Effector memory CD4-positive, alpha-beta T cell (primary cell): Measurements from ENCODE around the gene STK32C.
A peak's percentile ranks its signal among the peaks of the same experiment; 100 is the strongest.

Experiments used
- DNase-seq, 3 donors: peaks; one replicate each; pipeline ENCODE4 v3.0.0-alpha.2; 2020
- H3K27ac ChIP-seq: 2 replicates; pipeline ENCODE4 v1.7.0; 2013; ENCODE audit warnings: mild to moderate bottlenecking, low read length, moderate library complexity; ENCODE audit not compliant: insufficient read depth, poor library complexity, severe bottlenecking
- H3K27me3 ChIP-seq: replicated peaks from 2 replicates; pipeline ENCODE4 v1.7.0; 2013; ENCODE audit warnings: mild to moderate bottlenecking, low read length; ENCODE audit not compliant: insufficient read depth, control insufficient read depth, poor library complexity, severe bottlenecking
- H3K36me3 ChIP-seq: 2 replicates; pipeline ENCODE4 v1.7.0; 2013; ENCODE audit warnings: mild to moderate bottlenecking, low read length, moderate library complexity; ENCODE audit not compliant: control insufficient read depth, insufficient read depth
- H3K4me1 ChIP-seq: 2 replicates; pipeline ENCODE4 v1.7.0; 2013; ENCODE audit warnings: low read length, mild to moderate bottlenecking; ENCODE audit not compliant: control insufficient read depth, insufficient read depth, poor library complexity, severe bottlenecking
- H3K4me3 ChIP-seq: 2 replicates; pipeline ENCODE4 v1.7.0; 2013; ENCODE audit warnings: low read length, low read depth, mild to moderate bottlenecking; ENCODE audit not compliant: insufficient read depth, poor library complexity, severe bottlenecking
- H3K9me3 ChIP-seq: 2 replicates; pipeline ENCODE4 v1.7.0; 2013; ENCODE audit warnings: mild to moderate bottlenecking, low read length, moderate library complexity; ENCODE audit not compliant: control insufficient read depth

Gene STK32C

GRCh38 chr10:132331601-132332432 is 24.1 kb upstream of the STK32C start, which contains the start of gene LRRC27:
Gene LRRC27, plus strand, starts transcription at chr10:132332193. Its CDS starts 1,332 bp downstream, at chr10:132333525.
- H3K27ac ChIP-seq, result peak within 1 kb of the TSS; percentile 67
- peaks cover 16% of the 10 kb centered on the region for H3K4me1 ChIP-seq
- no peaks in the 10 kb centered on the region for H3K9me3 ChIP-seq
- no peaks in the 10 kb centered on the region for H3K27me3 ChIP-seq
- H3K4me3 ChIP-seq, result peak within 1 kb of the TSS; percentile 82
- H3K36me3 ChIP-seq, result no peaks in the 10 kb centered on the region
- DNase-seq, result peak; percentile 99 to 100 (median 100)

GRCh38 chr10:132330486-132330833 is 22.7 kb upstream of the STK32C start:
- H3K27me3 ChIP-seq, result no peaks in the 10 kb centered on the region
- H3K4me1 ChIP-seq, result peaks cover 16% of the 10 kb centered on the region
- no peaks in the 10 kb centered on the region for H3K36me3 ChIP-seq
- H3K9me3 ChIP-seq, result no peaks in the 10 kb centered on the region
- peak overlapping the region; percentile 82 for H3K4me3 ChIP-seq
- peak overlapping the region; percentile 46 for H3K27ac ChIP-seq
- DNase-seq, result no peak

GRCh38 chr10:132329565-132330485 is 22.1 kb upstream of the STK32C start:
- H3K4me3 ChIP-seq, result peak overlapping the region; percentile 82
- H3K36me3 ChIP-seq, result no peaks in the 10 kb centered on the region
- no peaks in the 10 kb centered on the region for H3K9me3 ChIP-seq
- H3K27me3 ChIP-seq, result no peaks in the 10 kb centered on the region
- peaks cover 16% of the 10 kb centered on the region for H3K4me1 ChIP-seq
- peak overlapping the region; percentile 46 for H3K27ac ChIP-seq
- DNase-seq, result peak in 2 of 3 donors; percentile 16 to 24

- Histone ChIP-seq H3K36me3 (no peaks in the 10 kb centered on the region), H3K27ac (no peak overlapping the region), H3K27me3 (no peaks in the 10 kb centered on the region), H3K4me1 (peaks cover 16% of the 10 kb centered on the region), H3K9me3 (no peaks in the 10 kb centered on the region), H3K4me3 (no peak overlapping the region)
- no peak for DNase-seq
These were observed 21.0 kb upstream of the STK32C start for GRCh38 chr10:132328738-132329137.

- no peaks in the 10 kb centered on the region for H3K36me3 ChIP-seq
- H3K4me1 ChIP-seq, result peaks cover 16% of the 10 kb centered on the region
- no peaks in the 10 kb centered on the region for H3K9me3 ChIP-seq
- H3K4me3 ChIP-seq, result no peak overlapping the region
- no peak overlapping the region for H3K27ac ChIP-seq
- no peaks in the 10 kb centered on the region for H3K27me3 ChIP-seq
- DNase-seq, result no peak
These were observed 20.4 kb upstream of the STK32C start for GRCh38 chr10:132328106-132328505.

- H3K4me1 ChIP-seq, result peaks cover 16% of the 10 kb centered on the region
- no peaks in the 10 kb centered on the region for H3K36me3 ChIP-seq
- DNase-seq, result no peak
- no peak overlapping the region for H3K4me3 ChIP-seq
- H3K27ac ChIP-seq, result no peak overlapping the region
- no peaks in the 10 kb centered on the region for H3K9me3 ChIP-seq
- no peaks in the 10 kb centered on the region for H3K27me3 ChIP-seq
These were observed 19.2 kb upstream of the STK32C start for GRCh38 chr10:132326925-132327324.

GRCh38 chr10:132326344-132326889 is 18.7 kb upstream of the STK32C start:
- H3K4me1 ChIP-seq, result peaks cover 15% of the 10 kb centered on the region

GRCh38 chr10:132324186-132324585 is 16.4 kb upstream of the STK32C start:
- no peak overlapping the region for H3K27ac ChIP-seq
- no peak overlapping the region for H3K4me3 ChIP-seq
- H3K27me3 ChIP-seq, result no peaks in the 10 kb centered on the region
- no peak for DNase-seq
- H3K9me3 ChIP-seq, result no peaks in the 10 kb centered on the region
- H3K36me3 ChIP-seq, result no peaks in the 10 kb centered on the region
- no peaks in the 10 kb centered on the region for H3K4me1 ChIP-seq

More at GRCh38 chr10:132326344-132326889, 18.7 kb upstream of the STK32C start:
- Histone ChIP-seq H3K36me3 (no peaks in the 10 kb centered on the region), H3K4me3 (no peak overlapping the region), H3K27ac (no peak overlapping the region), H3K9me3 (no peaks in the 10 kb centered on the region), H3K27me3 (no peaks in the 10 kb centered on the region)
- DNase-seq, result no peak

- no peak for DNase-seq
These were observed 14.9 kb upstream of the STK32C start for GRCh38 chr10:132322586-132323048.

More at GRCh38 chr10:132322586-132323048, 14.9 kb upstream of the STK32C start:
- H3K4me1 ChIP-seq, result no peaks in the 10 kb centered on the region
- no peaks in the 10 kb centered on the region for H3K36me3 ChIP-seq
- no peak overlapping the region for H3K27ac ChIP-seq
- no peaks in the 10 kb centered on the region for H3K27me3 ChIP-seq
- H3K9me3 ChIP-seq, result no peaks in the 10 kb centered on the region
- no peak overlapping the region for H3K4me3 ChIP-seq
